Measurements from ENCODE around the gene MN1.

- TF ChIP-seq, protein P1, sequence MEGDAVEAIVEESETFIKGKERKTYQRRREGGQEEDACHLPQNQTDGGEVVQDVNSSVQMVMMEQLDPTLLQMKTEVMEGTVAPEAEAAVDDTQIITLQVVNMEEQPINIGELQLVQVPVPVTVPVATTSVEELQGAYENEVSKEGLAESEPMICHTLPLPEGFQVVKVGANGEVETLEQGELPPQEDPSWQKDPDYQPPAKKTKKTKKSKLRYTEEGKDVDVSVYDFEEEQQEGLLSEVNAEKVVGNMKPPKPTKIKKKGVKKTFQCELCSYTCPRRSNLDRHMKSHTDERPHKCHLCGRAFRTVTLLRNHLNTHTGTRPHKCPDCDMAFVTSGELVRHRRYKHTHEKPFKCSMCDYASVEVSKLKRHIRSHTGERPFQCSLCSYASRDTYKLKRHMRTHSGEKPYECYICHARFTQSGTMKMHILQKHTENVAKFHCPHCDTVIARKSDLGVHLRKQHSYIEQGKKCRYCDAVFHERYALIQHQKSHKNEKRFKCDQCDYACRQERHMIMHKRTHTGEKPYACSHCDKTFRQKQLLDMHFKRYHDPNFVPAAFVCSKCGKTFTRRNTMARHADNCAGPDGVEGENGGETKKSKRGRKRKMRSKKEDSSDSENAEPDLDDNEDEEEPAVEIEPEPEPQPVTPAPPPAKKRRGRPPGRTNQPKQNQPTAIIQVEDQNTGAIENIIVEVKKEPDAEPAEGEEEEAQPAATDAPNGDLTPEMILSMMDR (IDR thresholded peaks at IDR 0.05; ENCODE audit: low read length): no peak
- TF ChIP-seq EZH2 (optimal IDR thresholded peaks at IDR 0.05; ENCODE audit: low read depth, low read length): no peak
Measured at GRCh38 chr22:27766679-27767078, 34.9 kb downstream of the MN1 start.
